GM19324 (cell line): ENCODE results near the gene DEFB118.
"Not testable (repeated sequence)": the region's sequence is repeated elsewhere in the genome, so short reads cannot be mapped to it uniquely, and the experiment has no call there.

Experiments
- ATAC-seq: cut with Tn5 transposase; IDR thresholded peaks from one replicate; pipeline ENCODE4 v1.9.1; 2021; ENCODE audit warnings: mild to moderate bottlenecking, moderate library complexity; ENCODE audit not compliant: unreplicated experiment, low FRiP score

The DEFB118 gene

GRCh38 chr20:31368301-31368700 is at the start of gene DEFB118:
TSS of gene DEFB118 (plus strand) at chr20:31368601. CDS start at chr20:31368651, 50 bp downstream.
- no peak for ATAC-seq

- no peak for ATAC-seq
These were observed 45.9 kb upstream of the DEFB118 start for GRCh38 chr20:31322504-31322903.

GRCh38 chr20:31330893-31331292 is 37.5 kb upstream of the DEFB118 start:
- ATAC-seq, result no peak

- no peak for ATAC-seq
These were observed 26.9 kb upstream of the DEFB118 start for GRCh38 chr20:31341470-31341869.

- no peak for ATAC-seq
These were observed 12.4 kb upstream of the DEFB118 start for GRCh38 chr20:31355981-31356380.

- no peak for ATAC-seq
These were observed 5.1 kb upstream of the DEFB118 start for GRCh38 chr20:31363295-31363694.

- not testable (repeated sequence) for ATAC-seq
These were observed 4.1 kb upstream of the DEFB118 start for GRCh38 chr20:31364272-31364671.

GRCh38 chr20:31374346-31374745 is 5.9 kb downstream of the DEFB118 start:
- ATAC-seq, result no peak

- no peak for ATAC-seq
These were observed 22.1 kb downstream of the DEFB118 start, which contains the start of gene DEFB119 for GRCh38 chr20:31390490-31390889. TSS of gene DEFB119 (minus strand) at chr20:31390590. CDS start at chr20:31390483, 107 bp downstream.

GRCh38 chr20:31392836-31393235 is 24.4 kb downstream of the DEFB118 start:
- ATAC-seq, result no peak

- ATAC-seq, result no peak
These were observed 26.5 kb downstream of the DEFB118 start for GRCh38 chr20:31394900-31395299.

GRCh38 chr20:31403886-31404285 is 35.5 kb downstream of the DEFB118 start:
- no peak for ATAC-seq

GRCh38 chr20:31406115-31406514 is 37.7 kb downstream of the DEFB118 start, which contains the start of gene DEFB121:
TSS of gene DEFB121 (minus strand) at chr20:31406215. CDS start at chr20:31406152, 63 bp downstream.
- ATAC-seq, result no peak

- no peak for ATAC-seq
These were observed 41.6 kb downstream of the DEFB118 start for GRCh38 chr20:31410011-31410410.

GRCh38 chr20:31414381-31414780 is 46.0 kb downstream of the DEFB118 start:
- no peak for ATAC-seq

GRCh38 chr20:31415653-31416052 is 47.3 kb downstream of the DEFB118 start:
- no peak for ATAC-seq

- no peak for ATAC-seq
These were observed 49.9 kb downstream of the DEFB118 start for GRCh38 chr20:31418307-31418706.
